Endometrial microvascular endothelial cells (primary cell): Measurements from ENCODE around the gene SLC12A8. TPM values are rescaled to one million over a fixed set of nuclear protein-coding genes. Genes with fewer than 3 reads are reported as not detected.

Experiments
- in situ Hi-C: cut with HindIII; loops from 2 replicates; pipeline ENCODE4 v1.10.0; 2017; ENCODE audit warnings: low sequenced_read_pairs, low pct_unique_long_range_greater_than_20kb; ENCODE audit errors: inconsistent ontology term
- total RNA-seq: library from RNA; depleted of rRNA; stranded (reverse); fragments of >200 nt; gene quantifications from one replicate; pipeline ENCODE4 v1.2.3, GENCODE V29; 2015; ENCODE audit errors: inconsistent ontology term

Gene SLC12A8
- total RNA-seq, 1 donor from 2014 or later: 2.4 TPM

- in situ Hi-C loops: no loop called here
These were observed 88.9 kb downstream of the SLC12A8 start for GRCh38 chr3:125123451-125124305.

GRCh38 chr3:125121246-125122010 lies 91.1 kb downstream of the SLC12A8 start:
- in situ Hi-C loops: no loop called here

- in situ Hi-C loops: no loop called here
These were observed 92.0 kb downstream of the SLC12A8 start for GRCh38 chr3:125120379-125121122.

- in situ Hi-C loops: no loop called here
These were observed 92.7 kb downstream of the SLC12A8 start for GRCh38 chr3:125119752-125120378.

GRCh38 chr3:125118600-125118999 lies 93.9 kb downstream of the SLC12A8 start:
- in situ Hi-C loops: no loop called here

- in situ Hi-C loops: no loop called here
These were observed 94.8 kb downstream of the SLC12A8 start for GRCh38 chr3:125117631-125118191.

- in situ Hi-C loops: no loop called here
These were observed 96.1 kb downstream of the SLC12A8 start for GRCh38 chr3:125116311-125117080.

GRCh38 chr3:125115640-125116039 lies 96.9 kb downstream of the SLC12A8 start:
- in situ Hi-C loops: no loop called here

GRCh38 chr3:125112981-125113380 lies 99.6 kb downstream of the SLC12A8 start:
- in situ Hi-C loops: no loop called here

- in situ Hi-C loops: no loop called here
These were observed 101.6 kb downstream of the SLC12A8 start for GRCh38 chr3:125110876-125111480.

- in situ Hi-C loops: no loop called here
These were observed 102.3 kb downstream of the SLC12A8 start for GRCh38 chr3:125110016-125110875.

GRCh38 chr3:125109536-125109925 lies 103.0 kb downstream of the SLC12A8 start:
- in situ Hi-C loops: no loop called here

- in situ Hi-C loops: no loop called here
These were observed 103.6 kb downstream of the SLC12A8 start for GRCh38 chr3:125108833-125109535.

- in situ Hi-C loops: no loop called here
These were observed 104.5 kb downstream of the SLC12A8 start for GRCh38 chr3:125107861-125108567.

- in situ Hi-C loops: no loop called here
These were observed 105.2 kb downstream of the SLC12A8 start for GRCh38 chr3:125107363-125107762.

GRCh38 chr3:125105116-125105515 lies 107.4 kb downstream of the SLC12A8 start:
- in situ Hi-C loops: no loop called here
